ENCODE results near the gene FOXRED1.

FOXRED1 gene

DNA sequence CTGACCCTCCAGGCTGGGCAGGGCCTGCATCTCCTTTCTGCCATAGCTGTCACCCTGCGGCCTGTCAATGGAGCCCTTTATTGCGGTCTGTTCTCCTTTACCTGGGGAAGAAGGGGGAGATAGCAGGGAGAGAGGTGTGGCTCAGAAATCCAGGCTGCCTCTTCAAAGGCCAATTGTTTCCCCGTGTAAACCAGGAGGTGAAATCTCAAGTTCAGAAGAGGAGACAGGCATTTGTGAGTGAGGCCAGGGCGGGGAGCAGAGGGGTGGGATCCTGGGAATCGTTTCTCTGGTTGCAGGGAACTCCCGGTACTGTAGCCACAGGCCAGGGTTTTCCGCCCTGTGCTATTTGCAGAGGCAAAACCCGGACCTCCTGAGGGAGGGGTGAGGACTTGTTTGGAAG lies 44.0 kb downstream of the FOXRED1 start:
- Mint-ChIP-seq H3K9me3 (no peaks in the 10 kb centered on the region), H3K27ac (no peak overlapping the region), H3K4me1 (ENCODE audit: low read depth) (peaks cover 25% of the 10 kb centered on the region), H3K4me3 (no peak overlapping the region), H3K27me3 (ENCODE audit: low read depth) (no peaks in the 10 kb centered on the region), H3K36me3 (ENCODE audit: low read depth) (peaks cover 37% of the 10 kb centered on the region)

GRCh38 chr11:126313826-126314225 lies 44.9 kb downstream of the FOXRED1 start:
- Mint-ChIP-seq H3K27ac (no peak overlapping the region), H3K4me1 (ENCODE audit: low read depth) (peaks cover 34% of the 10 kb centered on the region), H3K36me3 (ENCODE audit: low read depth) (peaks cover 34% of the 10 kb centered on the region), H3K4me3 (no peak overlapping the region), H3K27me3 (ENCODE audit: low read depth) (no peaks in the 10 kb centered on the region), H3K9me3 (no peaks in the 10 kb centered on the region)

- peak overlapping the region; percentile 73 for H3K27ac Mint-ChIP-seq
- no peaks in the 10 kb centered on the region for H3K9me3 Mint-ChIP-seq
- H3K4me1 Mint-ChIP-seq (ENCODE audit: low read depth): peaks cover 39% of the 10 kb centered on the region
- H3K4me3 Mint-ChIP-seq: peak overlapping the region; percentile 30
- no peaks in the 10 kb centered on the region for H3K27me3 Mint-ChIP-seq (ENCODE audit: low read depth)
- H3K36me3 Mint-ChIP-seq (ENCODE audit: low read depth): peaks cover 32% of the 10 kb centered on the region
Observed at GRCh38 chr11:126317432-126317755, 48.4 kb downstream of the FOXRED1 start.

GRCh38 chr11:126317756-126318573 lies 49.0 kb downstream of the FOXRED1 start:
- Mint-ChIP-seq H3K9me3 (no peaks in the 10 kb centered on the region), H3K27ac (peak overlapping the region; percentile 73), H3K27me3 (ENCODE audit: low read depth) (no peaks in the 10 kb centered on the region), H3K4me1 (ENCODE audit: low read depth) (peaks cover 39% of the 10 kb centered on the region), H3K36me3 (ENCODE audit: low read depth) (peaks cover 30% of the 10 kb centered on the region), H3K4me3 (peak overlapping the region; percentile 30)

GRCh38 chr11:126318574-126319373 lies 49.8 kb downstream of the FOXRED1 start:
- Mint-ChIP-seq H3K36me3 (ENCODE audit: low read depth) (peaks cover 30% of the 10 kb centered on the region), H3K4me1 (ENCODE audit: low read depth) (peaks cover 37% of the 10 kb centered on the region), H3K4me3 (peak overlapping the region; percentile 30), H3K27ac (peak overlapping the region; percentile 73), H3K9me3 (no peaks in the 10 kb centered on the region), H3K27me3 (ENCODE audit: low read depth) (no peaks in the 10 kb centered on the region)

- no peak overlapping the region for H3K4me3 Mint-ChIP-seq
- H3K4me1 Mint-ChIP-seq (ENCODE audit: low read depth): peaks cover 37% of the 10 kb centered on the region
- no peaks in the 10 kb centered on the region for H3K9me3 Mint-ChIP-seq
- no peaks in the 10 kb centered on the region for H3K27me3 Mint-ChIP-seq (ENCODE audit: low read depth)
- peak overlapping the region; percentile 57 for H3K27ac Mint-ChIP-seq
- H3K36me3 Mint-ChIP-seq (ENCODE audit: low read depth): peaks cover 25% of the 10 kb centered on the region
Observed at GRCh38 chr11:126319374-126319740, 50.4 kb downstream of the FOXRED1 start.

DNA sequence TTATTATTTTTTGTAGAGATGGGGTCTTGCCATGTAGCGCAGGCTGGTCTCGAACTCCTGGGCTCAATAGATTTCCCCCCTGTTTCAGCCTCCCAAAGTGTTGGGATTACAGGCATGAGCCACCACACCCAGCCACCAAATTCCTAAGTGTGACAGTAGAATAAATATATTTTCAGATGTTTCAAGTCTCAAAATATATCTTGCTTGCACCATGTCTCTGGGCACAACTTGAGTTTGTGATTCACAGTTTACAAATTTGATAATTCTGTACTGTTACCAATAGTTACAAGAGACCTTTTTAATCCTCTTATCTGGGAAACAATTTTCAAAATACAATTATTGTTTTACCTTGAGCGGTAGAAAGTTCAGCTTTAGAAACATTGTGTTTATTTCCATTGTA lies 54.0 kb downstream of the FOXRED1 start:
- Mint-ChIP-seq H3K4me3 (no peak overlapping the region), H3K36me3 (ENCODE audit: low read depth) (peaks cover 8% of the 10 kb centered on the region), H3K27ac (no peak overlapping the region), H3K9me3 (no peaks in the 10 kb centered on the region), H3K27me3 (ENCODE audit: low read depth) (no peaks in the 10 kb centered on the region), H3K4me1 (ENCODE audit: low read depth) (peaks cover 25% of the 10 kb centered on the region)

GRCh38 chr11:126327281-126328000 lies 58.5 kb downstream of the FOXRED1 start:
- H3K9me3 Mint-ChIP-seq: no peaks in the 10 kb centered on the region
- peaks cover 3% of the 10 kb centered on the region for H3K36me3 Mint-ChIP-seq (ENCODE audit: low read depth)
- peaks cover 5% of the 10 kb centered on the region for H3K4me1 Mint-ChIP-seq (ENCODE audit: low read depth)
- no peaks in the 10 kb centered on the region for H3K27me3 Mint-ChIP-seq (ENCODE audit: low read depth)
- H3K27ac Mint-ChIP-seq: peak overlapping the region; percentile 8
- no peak overlapping the region for H3K4me3 Mint-ChIP-seq
